Measurements from ENCODE around the gene OXCT1. TPM values are rescaled to one million over a fixed set of nuclear protein-coding genes. Genes with fewer than 3 reads are reported as not detected.
A peak's percentile ranks its signal among the peaks of the same experiment; 100 is the strongest.

OXCT1 gene
- total and polyA plus RNA-seq, 2 of the 4 experiments (the other 2 are of a cell fraction): 14.2 to 16.3 TPM

DNA sequence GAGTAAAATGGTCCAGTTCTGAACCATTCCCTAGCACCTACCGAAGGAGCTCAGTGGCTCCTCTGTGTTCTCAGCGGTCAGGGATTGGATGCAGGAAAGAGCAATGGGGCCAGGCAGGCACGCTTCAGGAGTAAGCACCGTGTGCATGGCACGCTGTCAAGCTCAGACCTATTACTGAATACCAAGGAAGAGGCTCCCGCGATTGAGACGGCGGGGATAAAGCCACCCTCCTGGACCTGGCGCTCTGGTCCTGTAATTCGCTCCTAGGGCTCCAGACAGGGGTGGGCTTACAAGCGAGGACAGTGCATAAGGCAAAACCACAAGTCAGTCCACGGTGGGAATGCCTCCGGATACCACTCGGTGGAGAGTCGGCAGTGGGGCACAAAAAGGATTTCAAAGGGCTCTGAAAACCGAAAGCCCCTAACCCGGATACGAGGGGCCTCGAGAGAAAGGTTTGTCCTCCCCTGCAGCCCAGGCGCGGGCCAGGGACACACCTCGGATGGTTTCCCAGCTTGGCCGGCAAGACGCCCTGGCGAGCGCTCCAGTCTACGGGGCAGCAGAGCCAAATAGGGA lies 988 bp downstream of the OXCT1 start:
- ATAC-seq (ENCODE audit: low read depth): peak; percentile 9
- no peak overlapping the region for H2BK5ac ChIP-seq (ENCODE audit: low read depth, low read length, poor library complexity, severe bottlenecking)
- in situ Hi-C loops (cut with MboI; ENCODE audit: low sequenced_read_pairs) (loop anchor here (25.0 kb wide), 2 partner anchors 718 to 893 kb away; partner anchors contain the start of gene CCDC152), intact Hi-C loops (cut with micrococcal nuclease) (loop anchor here (1.0 kb wide), 1 partner anchor 35 kb away; the partner anchor contains the start of gene RIMOC1), dilution Hi-C loops (cut with HindIII; ENCODE audit: low sequenced_read_pairs, unreplicated experiment) (no loop called here)
- peaks cover 10 to 25% of the 10 kb centered on the region in 2 experiments for H3K79me1 ChIP-seq (ENCODE audit: low read depth in 1 of 2, low read length in 2 of 2)
- H3K9ac ChIP-seq (ENCODE audit: low read depth, low read length): peak overlapping the region; percentile 88
- no peaks in the 10 kb centered on the region for H3K27me3 ChIP-seq (ENCODE audit: control insufficient read depth, insufficient read depth, low read length)
- no peak overlapping the region for H2BK20ac ChIP-seq (ENCODE audit: low read depth, low read length)
- peak; percentile 7 for DNase-seq
- H3K27ac ChIP-seq (ENCODE audit: insufficient read depth, low read length): peak overlapping the region; percentile 83; the same call in 1 of the 2 replicates
- peaks cover 2% of the 10 kb centered on the region for H3K4me1 ChIP-seq (ENCODE audit: control insufficient read depth, insufficient read depth, low read length)
- peaks cover 9% of the 10 kb centered on the region for H3K9me1 ChIP-seq (ENCODE audit: insufficient read depth, low read length)
- no peak overlapping the region for H3K18ac ChIP-seq (ENCODE audit: low read depth, low read length)
- peak overlapping the region; percentile 85 for H2AK9ac ChIP-seq (replicated peaks; ENCODE audit: low read depth, low read length, poor library complexity)
- 26% methylated on average over 19 of the region's 28 CpGs; no CpG with 5 or more reads in 1 of the 2 experiments for WGBS, 2 experiments (ENCODE audit: extremely low coverage in 2 of 2, insufficient read length in 1 of 2)
- no peaks in the 10 kb centered on the region for H3K9me3 ChIP-seq (ENCODE audit: control insufficient read depth, insufficient read depth, low read length)
- POLR2A ChIA-PET (ENCODE audit: unreplicated experiment): interaction anchor here (0.6 kb wide), 1 partner anchor 66 kb away, joined by 4 read pairs; no protein-coding TSS in a partner anchor
- H3K56ac ChIP-seq (ENCODE audit: extremely low read depth, insufficient read depth, low read length): 0 out of 2 replicates have a peak overlapping the region, but pooled peaks have one; percentile 4
- H3K14ac ChIP-seq (replicated peaks; ENCODE audit: low read depth, low read length): 0 out of 2 replicates have a peak overlapping the region, but pooled peaks have one; percentile 33
- H4K5ac ChIP-seq (ENCODE audit: low read depth, low read length): no peak overlapping the region
- H2AK5ac ChIP-seq (ENCODE audit: low read depth, low read length): no peak overlapping the region
- H2BK15ac ChIP-seq (ENCODE audit: low read depth, low read length): no peak overlapping the region
- peak overlapping the region; percentile 40; the same call in 1 of the 2 replicates for H3K23ac ChIP-seq (ENCODE audit: low read depth, low read length)
- H2BK120ac ChIP-seq (ENCODE audit: low read depth, low read length): no peak overlapping the region
- H2AFZ ChIP-seq (replicated peaks; ENCODE audit: low read length, poor library complexity): peak overlapping the region; percentile 97
- 0 out of 2 replicates have a peak overlapping the region, but pooled peaks have one; percentile 87 for H4K91ac ChIP-seq (ENCODE audit: insufficient read depth, low read depth, low read length)
- H3K4me3 ChIP-seq (ENCODE audit: insufficient read depth, low read depth, low read length): peak overlapping the region; percentile 95
- BruUV-seq (replicated peaks): no TSS peak
- H4K20me1 ChIP-seq (ENCODE audit: insufficient read depth, low read length): no peaks in the 10 kb centered on the region
- no peaks in the 10 kb centered on the region; the same call in 1 of the 2 replicates for H3K36me3 ChIP-seq (ENCODE audit: control insufficient read depth, insufficient read depth, low read length)
- H3K4me2 ChIP-seq (ENCODE audit: low read depth, low read length): peak overlapping the region; percentile 93
- H3K4ac ChIP-seq (ENCODE audit: low read depth, low read length): no peak overlapping the region
- peak overlapping the region in 1 of 2 experiments; percentile 96; a peak in 2 of 4 replicates for H4K8ac ChIP-seq (ENCODE audit: low read depth in 2 of 2, low read length in 2 of 2)
- CTCF ChIA-PET: interaction anchor here (0.5 kb wide), 1 partner anchor 903 kb away, joined by 3 read pairs; no protein-coding TSS in a partner anchor
- TF ChIP-seq MXI1 (IDR thresholded peaks at IDR 0.05; ENCODE audit: borderline replicate concordance, low read depth, low read length): no peak
- no peak for TF ChIP-seq POLR2A (IDR thresholded peaks at IDR 0.05; ENCODE audit: low read depth, low read length)
- no peak for TF ChIP-seq BHLHE40 (IDR thresholded peaks at IDR 0.05; ENCODE audit: low read depth, low read length)
- no peak for TF ChIP-seq RFX5 (IDR thresholded peaks at IDR 0.05; ENCODE audit: low read depth, low read length)
- no peak for TF ChIP-seq NFE2L2 (IDR thresholded peaks at IDR 0.05; ENCODE audit: low read depth, low read length)
- TF ChIP-seq MAFK (IDR thresholded peaks at IDR 0.05; ENCODE audit: low read depth, low read length): no peak
- TF ChIP-seq CEBPB (IDR thresholded peaks at IDR 0.05; ENCODE audit: low read depth, low read length): no peak
- TF ChIP-seq RCOR1 (IDR thresholded peaks at IDR 0.05; ENCODE audit: insufficient replicate concordance, low read length): no peak
- TF ChIP-seq ELK1 (IDR thresholded peaks at IDR 0.05; ENCODE audit: borderline replicate concordance, low read depth, low read length): no peak
- no peak for TF ChIP-seq USF2 (IDR thresholded peaks at IDR 0.05; ENCODE audit: low read depth, low read length)
- no peak for TF ChIP-seq FOS (IDR thresholded peaks at IDR 0.05; ENCODE audit: low read depth, low read length)
- TF ChIP-seq, protein P1, sequence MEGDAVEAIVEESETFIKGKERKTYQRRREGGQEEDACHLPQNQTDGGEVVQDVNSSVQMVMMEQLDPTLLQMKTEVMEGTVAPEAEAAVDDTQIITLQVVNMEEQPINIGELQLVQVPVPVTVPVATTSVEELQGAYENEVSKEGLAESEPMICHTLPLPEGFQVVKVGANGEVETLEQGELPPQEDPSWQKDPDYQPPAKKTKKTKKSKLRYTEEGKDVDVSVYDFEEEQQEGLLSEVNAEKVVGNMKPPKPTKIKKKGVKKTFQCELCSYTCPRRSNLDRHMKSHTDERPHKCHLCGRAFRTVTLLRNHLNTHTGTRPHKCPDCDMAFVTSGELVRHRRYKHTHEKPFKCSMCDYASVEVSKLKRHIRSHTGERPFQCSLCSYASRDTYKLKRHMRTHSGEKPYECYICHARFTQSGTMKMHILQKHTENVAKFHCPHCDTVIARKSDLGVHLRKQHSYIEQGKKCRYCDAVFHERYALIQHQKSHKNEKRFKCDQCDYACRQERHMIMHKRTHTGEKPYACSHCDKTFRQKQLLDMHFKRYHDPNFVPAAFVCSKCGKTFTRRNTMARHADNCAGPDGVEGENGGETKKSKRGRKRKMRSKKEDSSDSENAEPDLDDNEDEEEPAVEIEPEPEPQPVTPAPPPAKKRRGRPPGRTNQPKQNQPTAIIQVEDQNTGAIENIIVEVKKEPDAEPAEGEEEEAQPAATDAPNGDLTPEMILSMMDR (conservative IDR thresholded peaks at IDR 0.05; ENCODE audit: low read depth, low read length): no peak
- TF ChIP-seq SMC3 (IDR thresholded peaks at IDR 0.05; ENCODE audit: low read depth, low read length): no peak
- no peak for TF ChIP-seq RAD21 (IDR thresholded peaks at IDR 0.05; ENCODE audit: low read length)
